Gastrocnemius medialis (tissue), 4 donors: Measurements from ENCODE around the gene CSRNP3. TPM values are rescaled to one million over a fixed set of nuclear protein-coding genes. Genes with fewer than 3 reads are reported as not detected.

Source experiments
- ATAC-seq, 2 donors: fragments of 150-250 bp; one replicate each; pipeline ENCODE4 v1.9.1; 2016
- DNase-seq, 2 donors: peaks; one replicate each; pipeline ENCODE4 v3.0.0-alpha.2; 2019
- H3K27ac ChIP-seq, 4 donors: fragments of 200-600 bp; sonication (generic); 1 replicate in 1 of 4; 2 replicates in 3 of 4; pipeline ENCODE4 v1.5.1; 2016 to 2018; ENCODE audit warnings: mild to moderate bottlenecking in 2 of 4, moderate library complexity in 1 of 4
- H3K27me3 ChIP-seq, 3 donors: fragments of 200-600 bp; sonication (generic) in 2 of 3; 1 replicate in 1 of 3; 2 replicates in 2 of 3; pipeline versions ENCODE4 v1.5.1 to v1.6.0; 2016 to 2019; ENCODE audit warnings: mild to moderate bottlenecking in 1 of 3, moderate library complexity in 1 of 3
- H3K36me3 ChIP-seq, 2 donors: fragments of 200-600 bp; sonication (generic) in 1 of 2; one replicate each; pipeline ENCODE4 v1.5.1; 2017 to 2018
- H3K4me1 ChIP-seq, 2 donors: fragments of 200-600 bp; sonication (generic) in 1 of 2; one replicate each; pipeline ENCODE4 v1.5.1; 2016 to 2017; ENCODE audit warnings: mild to moderate bottlenecking in 2 of 2
- H3K4me3 ChIP-seq, 4 donors: fragments of 200-600 bp; sonication (generic) in 3 of 4; 1 replicate in 1 of 4; 2 replicates in 3 of 4; pipeline ENCODE4 v1.5.1; 2016 to 2019; ENCODE audit warnings: mild to moderate bottlenecking in 2 of 4
- H3K9me3 ChIP-seq, 3 donors: fragments of 200-600 bp; sonication (generic) in 2 of 3; 1 replicate in 1 of 3; 2 replicates in 2 of 3; pipeline ENCODE4 v1.5.1; 2016 to 2019
- CTCF ChIP-seq, 5 experiments: fragments of 450-650 bp in 3 of 5; fragments of 200-600 bp in 2 of 5; sonication (generic) in 2 of 5; IDR thresholded peaks in 4 of 5; conservative IDR thresholded peaks in 1 of 5; 1 replicate in 4 of 5; 2 replicates in 1 of 5; pipeline ENCODE4 v1.5.1; 2016 to 2019; ENCODE audit warnings: antibody characterized with exemption in 5 of 5, mild to moderate bottlenecking in 3 of 5, moderate library complexity in 3 of 5
- POLR2A ChIP-seq, 2 donors: fragments of 450-650 bp; IDR thresholded peaks; one replicate each; pipeline ENCODE4 v1.6.1; 2017; ENCODE audit warnings: antibody characterized with exemption in 2 of 2, mild to moderate bottlenecking in 2 of 2, moderate library complexity in 2 of 2
- in situ Hi-C, 4 donors: fragments of 200-750 bp; cut with MboI; loops; one replicate each; pipeline versions ENCODE4 v1.15.0 to v1.8.0; 2017; ENCODE audit warnings: low sequenced_read_pairs in 4 of 4
- intact Hi-C: fragments of 100-400 bp; cut with DNase I; formaldehyde crosslinking; loops from one replicate; pipeline ENCODE4 v1.15.1; 2023; ENCODE audit warnings: low total_unique reads
- total RNA-seq, 4 donors: library from RNA; depleted of rRNA; stranded (reverse); fragments of >200 nt; gene quantifications; one replicate each; pipeline versions ENCODE4 v1.1.0 to v1.2.3, GENCODE V29; 2016

The CSRNP3 gene
- total RNA-seq, 4 donors from 2014 or later = 0.05 to 0.27 (median 0.08) TPM

GRCh38 chr2:165681841-165682240 is 212.3 kb downstream of the CSRNP3 start:
- Histone ChIP-seq H3K27me3 (no peaks in the 10 kb centered on the region), H3K27ac (peak overlapping the region in 2 of 4 donors; percentile 29 to 39), H3K4me3 (no peak overlapping the region), H3K36me3 (no peaks in the 10 kb centered on the region), H3K4me1 (peaks cover 0 to 3% of the 10 kb centered on the region in 2 donors), H3K9me3 (no peaks in the 10 kb centered on the region)
- no peak for TF ChIP-seq CTCF (IDR thresholded peaks at IDR 0.05 in 4 of 5, conservative IDR thresholded peaks at IDR 0.05 in 1 of 5)
- ATAC-seq (peak in 1 of 2 donors; percentile 56), DNase-seq (no peak)
- in situ Hi-C loops (loop anchor here in 1 of 4 donors (25.0 kb wide), 1 partner anchor 270 kb away; no protein-coding TSS in a partner anchor), intact Hi-C loops (no loop called here)

- no peak for TF ChIP-seq CTCF (IDR thresholded peaks at IDR 0.05 in 4 of 5, conservative IDR thresholded peaks at IDR 0.05 in 1 of 5)
- TF ChIP-seq POLR2A (IDR thresholded peaks at IDR 0.05) = no peak
- Histone ChIP-seq H3K4me1 (peaks cover 0 to 3% of the 10 kb centered on the region in 2 donors), H3K27me3 (no peaks in the 10 kb centered on the region), H3K27ac (peak overlapping the region in 2 of 4 donors; percentile 29 to 39), H3K9me3 (no peaks in the 10 kb centered on the region), H3K4me3 (no peak overlapping the region), H3K36me3 (no peaks in the 10 kb centered on the region)
- DNase-seq (no peak), ATAC-seq (no peak)
- in situ Hi-C loops (loop anchor here in 1 of 4 donors (25.0 kb wide), 1 partner anchor 270 kb away; no protein-coding TSS in a partner anchor), intact Hi-C loops (no loop called here)
Measured at GRCh38 chr2:165682546-165682945, 213.0 kb downstream of the CSRNP3 start.

- H3K4me3 ChIP-seq = no peak overlapping the region
- ATAC-seq = no peak
- no peaks in the 10 kb centered on the region for H3K9me3 ChIP-seq
- no peaks in the 10 kb centered on the region for H3K36me3 ChIP-seq
- peaks cover 0 to 3% of the 10 kb centered on the region in 2 donors for H3K4me1 ChIP-seq
- in situ Hi-C loops = loop anchor here in 1 of 4 donors (25.0 kb wide), 1 partner anchor 274 kb away; no protein-coding TSS in a partner anchor
- intact Hi-C loops = no loop called here
- no peak for DNase-seq
- no peaks in the 10 kb centered on the region for H3K27me3 ChIP-seq
- H3K27ac ChIP-seq = no peak overlapping the region
- no peak for TF ChIP-seq CTCF (IDR thresholded peaks at IDR 0.05 in 4 of 5, conservative IDR thresholded peaks at IDR 0.05 in 1 of 5)
- no peak for TF ChIP-seq POLR2A (IDR thresholded peaks at IDR 0.05)
Measured at GRCh38 chr2:165686800-165687199, 217.3 kb downstream of the CSRNP3 start.

- DNase-seq (no peak), ATAC-seq (no peak)
- peaks cover 0 to 3% of the 10 kb centered on the region in 2 donors for H3K4me1 ChIP-seq
- H3K9me3 ChIP-seq = no peaks in the 10 kb centered on the region
- H3K4me3 ChIP-seq = no peak overlapping the region
- intact Hi-C loops = no loop called here
- H3K27me3 ChIP-seq = no peaks in the 10 kb centered on the region
- in situ Hi-C loops = loop anchor here in 1 of 4 donors (25.0 kb wide), 1 partner anchor 275 kb away; no protein-coding TSS in a partner anchor
- H3K36me3 ChIP-seq = no peaks in the 10 kb centered on the region
- TF ChIP-seq CTCF (IDR thresholded peaks at IDR 0.05 in 4 of 5, conservative IDR thresholded peaks at IDR 0.05 in 1 of 5) (no peak), POLR2A (IDR thresholded peaks at IDR 0.05) (no peak)
- no peak overlapping the region for H3K27ac ChIP-seq
Measured at GRCh38 chr2:165687426-165688002, 218.0 kb downstream of the CSRNP3 start.
